Measurements from ENCODE around the gene CARD10. TPM values are rescaled to one million over a fixed set of nuclear protein-coding genes. Genes with fewer than 3 reads are reported as not detected.
A peak's percentile ranks its signal among the peaks of the same experiment; 100 is the strongest.

Gene CARD10
- total and polyA plus RNA-seq, 2 of the 13 experiments (the other 11 are each of a cell fraction or from before 2014, with no cell fraction given): 35.2 to 55.8 TPM

DNA sequence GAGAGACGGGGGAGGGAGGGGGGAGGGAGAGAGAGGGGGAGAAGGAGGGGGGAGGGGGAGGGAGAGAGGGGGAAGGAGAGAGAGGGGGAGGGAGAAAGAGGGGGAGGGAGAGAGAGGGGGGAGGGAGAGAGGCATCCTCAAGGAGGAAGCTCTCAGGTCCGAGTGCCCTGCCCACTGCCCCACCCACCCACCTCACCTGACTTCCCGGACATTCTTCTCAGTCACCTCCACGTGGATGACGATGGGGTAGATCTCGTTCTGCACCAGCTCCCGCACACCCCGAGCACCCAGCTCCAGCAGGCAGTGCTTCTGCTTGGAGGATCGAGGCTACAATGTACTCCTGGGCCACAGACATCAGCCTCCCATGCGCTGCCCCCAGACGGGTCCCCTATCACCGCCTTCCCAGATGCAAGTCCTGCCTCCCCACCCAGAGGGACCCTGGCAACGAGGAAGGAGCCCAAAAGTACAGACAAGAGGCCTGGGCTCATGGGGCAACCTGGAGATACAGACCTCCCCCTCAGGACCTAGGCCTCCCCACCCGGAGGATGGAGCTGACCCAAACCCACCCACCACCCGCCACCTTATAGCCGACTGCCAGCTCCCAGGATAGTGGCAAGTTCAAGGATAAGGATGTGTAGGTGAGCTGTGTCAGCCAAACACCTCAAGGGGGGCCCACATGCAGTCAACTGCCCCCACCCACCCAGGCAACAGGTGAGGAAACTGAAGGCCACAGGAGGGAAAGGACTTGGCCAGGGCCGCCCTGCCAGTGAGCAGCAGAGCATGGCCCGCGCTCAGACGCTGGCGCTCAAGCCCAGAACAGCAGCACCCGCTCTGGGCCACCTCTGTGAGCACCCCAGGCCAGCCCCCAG lies 27.4 kb downstream of the CARD10 start:
- CTCF ChIA-PET (ENCODE audit: low intra/inter-chr PET ratio, low total read pairs): no interaction called here
- no TSS peak for BruUV-seq (replicated peaks)
- WGBS (ENCODE audit: low lambda C conversion rate): 90% methylated on average over 11 of the region's 22 CpGs
- no peaks in the 10 kb centered on the region for H3K79me2 ChIP-seq (ENCODE audit: insufficient read depth, low read length)
- intact Hi-C loops (cut with micrococcal nuclease; ENCODE audit: unreplicated experiment): no loop called here
- in situ Hi-C loops (cut with HindIII; ENCODE audit: extremely low pct_ligation_motif_present, low pct_unique_long_range_greater_than_20kb): no loop called here
- H3K27me3 ChIP-seq (ENCODE audit: control insufficient read depth in 1 of 2, insufficient read depth in 2 of 2, low read length in 2 of 2): no peaks in the 10 kb centered on the region
- no peak overlapping the region for H3K4me3 ChIP-seq (replicated peaks in 1 of 3; ENCODE audit: insufficient read depth in 1 of 3, low read depth in 2 of 3, low read length in 3 of 3)
- no peak for ATAC-seq
- no peak overlapping the region for H3K27ac ChIP-seq (ENCODE audit: extremely low read length, insufficient read depth, low read length)
- peaks cover 23 to 52% of the 10 kb centered on the region in 2 experiments for H3K36me3 ChIP-seq (replicated peaks in 1 of 2; ENCODE audit: control insufficient read depth in 1 of 2, insufficient read depth in 2 of 2, low read length in 2 of 2)
- no peak for TF ChIP-seq ZFP36 (IDR thresholded peaks at IDR 0.05; ENCODE audit: borderline replicate concordance, low read depth, low read length, partially characterized antibody)
- peak; percentile 57 for TF ChIP-seq HNRNPK (IDR thresholded peaks at IDR 0.05; ENCODE audit: low read depth, low read length, poor library complexity, severe bottlenecking)
- POLR2A ChIA-PET: interaction anchor here (0.6 to 1.5 kb wide), 2 partner anchors 10 to 56 kb away, joined by 3 read pairs; no protein-coding TSS in a partner anchor
- no peak overlapping the region for H3K9ac ChIP-seq (ENCODE audit: insufficient read depth, low read depth, low read length)
- no peaks in the 10 kb centered on the region for H4K20me1 ChIP-seq (ENCODE audit: insufficient read depth, low read length)
- peaks cover 32% of the 10 kb centered on the region for H3K4me1 ChIP-seq (ENCODE audit: insufficient read depth, low read length)
- no peak for FAIRE-seq
- H3K4me2 ChIP-seq (ENCODE audit: low read depth, low read length): no peak overlapping the region
- DNase-seq (ENCODE audit: low spot score): no peak
- H3K9me3 ChIP-seq (ENCODE audit: low read length): no peaks in the 10 kb centered on the region
- no peak overlapping the region for H2AFZ ChIP-seq (ENCODE audit: low read length)

DNA sequence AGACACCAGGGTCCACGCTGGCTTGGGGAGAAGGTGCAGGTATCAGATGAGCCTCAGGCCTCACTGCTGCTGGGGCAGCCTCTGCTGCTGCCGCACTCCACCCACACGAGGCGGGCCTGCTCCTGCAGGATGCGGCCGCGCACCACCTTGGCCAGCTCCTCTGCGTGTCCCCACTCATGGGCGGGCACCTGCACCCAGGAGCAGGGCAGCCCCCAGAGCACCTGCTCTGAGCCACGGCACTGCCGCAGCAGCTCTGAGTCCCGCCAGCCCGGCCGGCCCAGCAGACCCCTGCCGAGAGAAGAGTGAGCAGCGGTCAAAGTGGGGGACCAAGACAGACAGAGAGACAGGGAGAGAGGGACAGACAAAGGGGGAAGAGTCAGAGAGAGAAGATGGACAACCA lies 28.1 kb downstream of the CARD10 start:
- H3K27me3 ChIP-seq (ENCODE audit: control insufficient read depth in 1 of 2, insufficient read depth in 2 of 2, low read length in 2 of 2): 0 out of 5 replicates have a peak, but pooled peaks cover 0 to under 1% of the 10 kb centered on the region in 2 experiments
- CTCF ChIA-PET (ENCODE audit: low intra/inter-chr PET ratio, low total read pairs): no interaction called here
- TF ChIP-seq, protein P1, sequence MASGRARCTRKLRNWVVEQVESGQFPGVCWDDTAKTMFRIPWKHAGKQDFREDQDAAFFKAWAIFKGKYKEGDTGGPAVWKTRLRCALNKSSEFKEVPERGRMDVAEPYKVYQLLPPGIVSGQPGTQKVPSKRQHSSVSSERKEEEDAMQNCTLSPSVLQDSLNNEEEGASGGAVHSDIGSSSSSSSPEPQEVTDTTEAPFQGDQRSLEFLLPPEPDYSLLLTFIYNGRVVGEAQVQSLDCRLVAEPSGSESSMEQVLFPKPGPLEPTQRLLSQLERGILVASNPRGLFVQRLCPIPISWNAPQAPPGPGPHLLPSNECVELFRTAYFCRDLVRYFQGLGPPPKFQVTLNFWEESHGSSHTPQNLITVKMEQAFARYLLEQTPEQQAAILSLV (CRISPR knock-in tag; IDR thresholded peaks at IDR 0.05; ENCODE audit: borderline replicate concordance): no peak
- TF ChIP-seq, protein P2, sequence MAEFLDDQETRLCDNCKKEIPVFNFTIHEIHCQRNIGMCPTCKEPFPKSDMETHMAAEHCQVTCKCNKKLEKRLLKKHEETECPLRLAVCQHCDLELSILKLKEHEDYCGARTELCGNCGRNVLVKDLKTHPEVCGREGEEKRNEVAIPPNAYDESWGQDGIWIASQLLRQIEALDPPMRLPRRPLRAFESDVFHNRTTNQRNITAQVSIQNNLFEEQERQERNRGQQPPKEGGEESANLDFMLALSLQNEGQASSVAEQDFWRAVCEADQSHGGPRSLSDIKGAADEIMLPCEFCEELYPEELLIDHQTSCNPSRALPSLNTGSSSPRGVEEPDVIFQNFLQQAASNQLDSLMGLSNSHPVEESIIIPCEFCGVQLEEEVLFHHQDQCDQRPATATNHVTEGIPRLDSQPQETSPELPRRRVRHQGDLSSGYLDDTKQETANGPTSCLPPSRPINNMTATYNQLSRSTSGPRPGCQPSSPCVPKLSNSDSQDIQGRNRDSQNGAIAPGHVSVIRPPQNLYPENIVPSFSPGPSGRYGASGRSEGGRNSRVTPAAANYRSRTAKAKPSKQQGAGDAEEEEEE (CRISPR knock-in tag; IDR thresholded peaks at IDR 0.05; ENCODE audit: borderline replicate concordance): no peak
- TF ChIP-seq, protein P3, sequence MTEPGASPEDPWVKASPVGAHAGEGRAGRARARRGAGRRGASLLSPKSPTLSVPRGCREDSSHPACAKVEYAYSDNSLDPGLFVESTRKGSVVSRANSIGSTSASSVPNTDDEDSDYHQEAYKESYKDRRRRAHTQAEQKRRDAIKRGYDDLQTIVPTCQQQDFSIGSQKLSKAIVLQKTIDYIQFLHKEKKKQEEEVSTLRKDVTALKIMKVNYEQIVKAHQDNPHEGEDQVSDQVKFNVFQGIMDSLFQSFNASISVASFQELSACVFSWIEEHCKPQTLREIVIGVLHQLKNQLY (CRISPR knock-in tag; IDR thresholded peaks at IDR 0.05): no peak
- 0 out of 2 replicates have a peak, but pooled peaks have one; percentile 12 for TF ChIP-seq ZBTB38 (CRISPR knock-in tag; IDR thresholded peaks at IDR 0.05)
- in situ Hi-C loops (cut with HindIII; ENCODE audit: extremely low pct_ligation_motif_present, low pct_unique_long_range_greater_than_20kb) (no loop called here), intact Hi-C loops (cut with micrococcal nuclease; ENCODE audit: unreplicated experiment) (no loop called here)
- H3K4me3 ChIP-seq (replicated peaks in 1 of 3; ENCODE audit: insufficient read depth in 1 of 3, low read depth in 2 of 3, low read length in 3 of 3): no peak overlapping the region
- no TSS peak for BruUV-seq (replicated peaks)
- no peaks in the 10 kb centered on the region for H4K20me1 ChIP-seq (ENCODE audit: insufficient read depth, low read length)
- no peaks in the 10 kb centered on the region for H3K79me2 ChIP-seq (ENCODE audit: insufficient read depth, low read length)
- no peak overlapping the region for H3K9ac ChIP-seq (ENCODE audit: insufficient read depth, low read depth, low read length)
- no peak for ATAC-seq
- no peak overlapping the region for H3K27ac ChIP-seq (ENCODE audit: extremely low read length, insufficient read depth, low read length)
- POLR2A ChIA-PET: interaction anchor here (0.7 to 1.5 kb wide), 2 partner anchors 11 to 76 kb away, joined by 3 read pairs; no protein-coding TSS in a partner anchor
- H2AFZ ChIP-seq (ENCODE audit: low read length): no peak overlapping the region
- H3K36me3 ChIP-seq (replicated peaks in 1 of 2; ENCODE audit: control insufficient read depth in 1 of 2, insufficient read depth in 2 of 2, low read length in 2 of 2): peaks cover 17 to 46% of the 10 kb centered on the region in 2 experiments; a peak in 4 of 5 replicates
- FAIRE-seq: no peak
- no peak overlapping the region for H3K4me2 ChIP-seq (ENCODE audit: low read depth, low read length)
- H3K4me1 ChIP-seq (ENCODE audit: insufficient read depth, low read length): peaks cover 39% of the 10 kb centered on the region
- over 99% methylated on average over 9 of the region's 16 CpGs for WGBS (ENCODE audit: low lambda C conversion rate)
- no peaks in the 10 kb centered on the region for H3K9me3 ChIP-seq (ENCODE audit: low read length)
- no peak for DNase-seq (ENCODE audit: low spot score)

Measured in HepG2 (cell line).